ENCODE measurements around the gene KCNG4.

- no peak for TF ChIP-seq CTCF (conservative IDR thresholded peaks at IDR 0.05; ENCODE audit: low read depth in 2 of 2)
- no peak for TF ChIP-seq POLR2AphosphoS5 (IDR thresholded peaks at IDR 0.05; ENCODE audit: low read depth)
- TF ChIP-seq EZH2 (IDR thresholded peaks at IDR 0.05; ENCODE audit: low read depth, unreplicated experiment), result no peak
- no peak for TF ChIP-seq JUNB (IDR thresholded peaks at IDR 0.05; ENCODE audit: unreplicated experiment)
- no peak for TF ChIP-seq NANOG (IDR thresholded peaks at IDR 0.05; ENCODE audit: borderline replicate concordance)
- TF ChIP-seq CREB1 (CRISPR knock-in tag; IDR thresholded peaks at IDR 0.05; ENCODE audit: low read depth), result no peak
- no peak for TF ChIP-seq EZH2phosphoT487 (IDR thresholded peaks at IDR 0.05; ENCODE audit: unreplicated experiment)
- no peak for TF ChIP-seq REST (IDR thresholded peaks at IDR 0.05; ENCODE audit: unreplicated experiment)
Measured at GRCh38 chr16:84242839-84243238, 3.0 kb upstream of the KCNG4 start.

All from GM23338 (cell line).